Measurements from ENCODE around the gene SARM1.

The SARM1 gene

DNA sequence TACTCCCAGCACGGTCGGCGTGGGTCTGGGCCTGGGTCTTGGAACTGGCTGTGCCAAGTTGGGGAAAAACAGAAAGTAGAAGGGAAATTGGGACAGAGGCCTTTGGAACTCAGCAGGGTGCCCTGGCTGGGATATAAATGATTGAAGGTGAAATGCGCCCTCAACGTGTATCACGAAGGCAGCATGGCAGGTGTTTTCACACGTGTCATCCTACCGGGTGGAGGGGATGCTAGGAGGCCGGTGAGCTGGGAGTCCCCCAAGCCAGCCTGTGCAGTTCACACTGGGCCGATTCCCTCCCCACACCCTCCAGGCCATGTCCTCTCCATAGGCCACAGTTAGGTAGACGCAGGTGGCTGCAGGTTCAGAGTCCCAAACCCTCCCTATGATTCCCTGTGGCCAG is 30.0 kb upstream of the SARM1 start:
- DNase-seq (ENCODE audit: low spot score) = no peak

DNA sequence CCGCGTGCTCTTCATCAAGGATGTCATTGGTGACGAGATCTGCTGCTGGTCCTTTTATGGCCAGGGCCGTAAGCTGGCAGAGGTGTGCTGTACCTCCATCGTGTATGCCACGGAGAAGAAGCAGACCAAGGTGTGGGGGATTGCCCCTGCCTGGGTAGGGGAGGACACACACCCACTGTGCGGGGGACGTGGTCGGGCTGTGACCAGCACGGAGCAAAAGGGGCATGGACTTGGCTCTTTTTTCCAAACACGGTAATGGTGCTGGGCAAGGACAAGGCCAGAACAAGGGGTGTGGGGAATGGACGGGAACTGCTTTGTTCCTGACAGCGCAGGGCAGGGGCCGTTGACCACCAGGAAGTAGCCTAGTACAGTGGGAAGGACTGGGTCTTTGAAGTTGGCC is 29.2 kb upstream of the SARM1 start:
- DNase-seq (ENCODE audit: low spot score) = no peak

DNA sequence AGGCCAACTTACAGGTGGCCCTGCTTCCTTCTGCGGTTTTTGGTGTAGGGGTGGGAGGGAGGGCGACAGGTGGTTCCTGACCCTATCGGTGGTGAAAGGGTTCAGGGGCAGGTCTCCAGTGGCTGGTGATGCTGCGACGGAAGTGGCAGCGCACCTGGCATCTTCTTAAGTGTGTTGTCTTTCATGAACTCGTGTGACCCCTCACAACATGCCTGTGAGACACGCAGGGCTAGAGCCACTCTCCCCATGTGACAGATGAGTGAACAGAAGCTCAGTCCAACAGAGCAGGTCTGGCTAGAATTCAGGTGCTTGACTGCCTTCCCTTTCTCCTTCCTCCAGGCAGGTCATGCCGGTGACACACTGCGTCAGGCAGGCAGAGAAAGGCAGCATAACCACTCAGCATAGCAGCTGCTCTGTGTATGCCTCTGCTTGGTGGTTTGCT is 28.0 kb upstream of the SARM1 start:
- DNase-seq (ENCODE audit: low spot score) = no peak

- no peak for DNase-seq (ENCODE audit: low spot score)
Observed at GRCh38 chr17:28344011-28344410, 27.5 kb upstream of the SARM1 start.

DNA sequence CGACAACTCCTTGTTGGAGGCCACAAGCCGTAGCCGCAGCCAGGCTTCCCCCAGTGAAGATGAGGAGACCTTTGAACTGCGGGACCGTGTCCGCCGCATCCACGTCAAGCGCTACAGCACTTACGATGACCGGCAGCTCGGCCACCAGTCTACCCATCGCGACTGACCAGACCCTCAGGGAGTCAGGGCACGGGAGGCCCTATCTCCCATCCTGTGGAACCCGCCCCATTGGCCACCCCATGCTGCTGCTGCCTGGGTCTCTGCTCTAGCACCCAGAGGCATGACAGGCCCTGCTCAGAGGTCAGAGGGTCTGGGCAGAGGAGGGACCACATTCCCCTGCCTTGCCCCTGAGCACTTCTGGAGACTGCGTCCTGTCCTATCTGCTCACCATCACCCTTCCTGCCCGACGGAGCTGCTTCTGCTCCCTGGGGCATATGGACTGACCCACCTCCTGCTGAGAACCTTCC is 27.0 kb upstream of the SARM1 start:
- no peak for DNase-seq (ENCODE audit: low spot score)

DNA sequence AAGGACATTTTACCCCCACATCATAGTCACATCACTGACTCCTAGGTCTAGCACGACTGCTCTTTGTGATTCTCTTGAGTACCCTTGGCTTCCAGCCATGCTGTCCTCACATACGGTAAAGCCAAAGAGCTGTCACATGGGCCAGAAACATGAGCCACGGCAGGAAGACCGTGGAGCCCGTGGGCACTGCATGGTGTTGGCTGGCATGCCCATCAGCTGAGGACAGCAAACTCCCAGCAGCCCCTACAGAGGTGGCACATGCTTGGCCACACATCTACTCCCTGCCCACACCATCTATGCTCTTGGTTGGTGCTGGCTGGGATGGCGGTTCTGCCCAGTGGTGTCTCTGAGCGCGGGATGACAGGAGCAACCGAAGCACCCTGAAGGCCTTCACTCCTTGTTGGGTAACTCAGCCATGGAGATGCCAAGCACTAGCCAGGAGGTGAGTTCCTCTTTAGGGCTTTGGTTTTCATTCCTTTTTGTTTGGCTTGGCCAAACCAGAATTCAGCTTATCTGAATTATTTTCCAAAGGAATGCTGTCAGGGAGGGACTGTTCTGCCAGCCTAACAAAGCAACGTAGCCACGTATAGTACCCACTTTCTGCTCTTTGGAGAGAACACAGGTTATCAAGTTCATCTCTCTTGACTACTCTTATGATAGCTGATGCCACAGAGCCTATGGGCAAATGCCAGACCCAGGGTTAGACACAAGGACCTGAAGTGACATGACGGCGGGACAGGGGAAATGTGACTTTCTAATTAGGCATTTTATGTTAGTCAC is 25.9 kb upstream of the SARM1 start:
- no peak for DNase-seq (ENCODE audit: low spot score)

DNA sequence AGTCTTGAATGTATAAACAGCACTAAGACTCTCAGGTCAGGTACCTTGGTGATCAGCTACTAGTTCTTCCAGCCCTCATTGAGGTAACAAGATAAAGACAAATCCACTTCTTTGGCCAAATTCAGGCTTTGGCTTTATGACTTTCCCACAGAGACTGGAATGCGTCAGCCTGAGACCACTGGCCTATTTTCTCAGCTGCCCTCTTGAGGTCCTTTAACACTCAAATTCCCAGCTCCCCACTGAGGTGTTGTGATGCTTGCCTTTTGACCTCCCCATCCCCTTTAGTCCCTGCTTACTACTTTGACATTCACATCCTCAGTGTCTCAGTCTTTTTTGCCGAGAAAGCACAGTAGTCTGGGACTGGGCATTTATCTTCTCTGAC is 25.3 kb upstream of the SARM1 start:
- DNase-seq (ENCODE audit: low spot score) = no peak

DNA sequence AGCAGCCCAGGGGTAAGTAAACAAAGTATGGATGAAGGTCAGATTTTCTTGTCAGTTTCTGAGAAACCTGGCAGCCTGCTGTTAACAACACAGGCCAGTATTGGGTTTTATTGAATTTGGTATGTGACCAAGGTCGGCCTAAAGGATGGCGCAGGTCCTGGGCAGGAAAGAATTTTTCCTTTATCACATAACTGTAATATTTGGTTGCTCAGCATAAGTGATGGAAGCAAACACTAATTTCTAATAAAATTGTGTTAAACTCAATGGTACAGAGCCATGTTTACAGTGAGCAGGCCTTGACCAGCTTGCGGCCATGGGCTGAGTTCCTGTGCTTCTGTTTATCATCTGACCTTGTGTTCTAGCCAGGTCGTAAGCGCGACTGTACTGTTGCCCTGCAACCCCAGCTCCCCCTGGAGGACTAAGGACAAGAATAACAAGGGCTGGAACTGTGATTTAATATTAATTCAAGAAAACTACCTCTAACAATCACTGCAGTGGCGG is 24.7 kb upstream of the SARM1 start:
- DNase-seq (ENCODE audit: low spot score) = no peak

DNA sequence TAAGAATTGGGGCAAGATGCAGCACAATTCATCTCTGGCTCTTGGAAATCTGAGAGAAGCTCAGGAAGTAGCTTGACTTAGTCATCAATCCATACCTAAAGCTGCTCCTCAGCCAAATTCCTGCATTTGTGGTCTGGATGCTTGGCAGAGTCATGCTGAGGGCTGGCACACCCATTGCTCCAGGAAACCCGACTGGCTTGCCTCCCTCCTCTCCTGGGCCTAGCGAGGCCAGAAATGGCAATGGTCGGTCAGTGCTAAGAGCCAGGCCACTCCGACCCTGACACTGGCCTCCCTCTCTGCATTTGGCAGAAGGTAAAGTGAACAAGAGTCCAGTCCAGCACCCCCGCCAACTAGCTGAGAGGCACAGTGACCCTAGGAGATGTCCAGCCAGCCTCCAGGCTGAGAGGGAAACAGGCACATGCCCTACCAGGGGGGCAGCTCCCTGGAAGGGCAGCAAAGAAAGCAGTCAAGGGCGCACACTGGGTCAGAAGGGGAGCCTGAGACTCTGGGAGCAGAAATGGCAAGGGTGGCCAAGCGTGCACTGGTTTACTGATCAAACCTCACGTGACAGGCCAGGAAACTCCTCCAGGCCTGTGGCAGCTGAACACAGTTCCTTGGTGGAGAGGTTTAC is 24.1 kb upstream of the SARM1 start:
- DNase-seq (ENCODE audit: low spot score) = no peak

DNA sequence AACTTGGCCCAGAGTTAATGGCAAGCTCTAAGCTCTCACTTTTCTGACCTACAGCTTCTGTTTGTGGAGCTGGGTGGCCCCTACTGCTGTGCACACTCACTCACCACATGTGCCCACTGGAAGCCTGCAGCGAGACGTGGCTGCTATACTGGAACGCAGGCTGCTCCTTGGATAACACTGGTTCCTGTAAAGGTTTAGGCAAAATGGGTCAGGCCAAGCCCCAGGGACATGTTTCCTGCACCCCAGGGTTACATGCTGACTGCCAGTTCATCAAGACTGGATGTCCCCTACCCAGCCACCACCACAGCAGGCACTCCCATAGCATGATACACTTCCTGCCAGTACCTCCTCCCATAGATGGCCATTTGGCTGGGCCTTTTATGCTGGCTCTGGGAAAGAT is 22.5 kb upstream of the SARM1 start:
- no peak for DNase-seq (ENCODE audit: low spot score)

DNA sequence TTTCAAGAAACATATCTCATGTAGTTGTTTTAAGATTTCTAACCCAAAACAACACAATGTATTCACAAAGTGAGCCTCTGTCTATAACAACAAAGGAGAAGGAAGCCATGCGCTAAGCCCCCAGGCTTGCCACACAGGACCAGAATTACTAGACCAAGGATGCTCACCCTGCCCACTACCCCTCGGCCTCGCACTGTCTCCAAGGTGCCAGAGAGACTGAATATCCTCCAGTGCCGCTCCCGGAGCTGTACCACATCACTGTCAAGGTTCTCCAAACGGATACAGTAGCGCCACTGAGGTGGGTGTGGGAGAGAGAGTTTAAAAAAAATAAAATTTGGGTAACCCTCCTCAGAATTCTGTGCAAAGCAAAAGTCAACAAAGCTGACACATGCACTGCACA is 21.2 kb upstream of the SARM1 start:
- no peak for DNase-seq (ENCODE audit: low spot score)

GRCh38 chr17:28357061-28357900 is 14.2 kb upstream of the SARM1 start, which contains the start of gene POLDIP2:
Gene POLDIP2 (minus strand): TSS chr17:28357527. CDS start chr17:28357448, 79 bp downstream.
- peak; percentile 85 for DNase-seq (ENCODE audit: low spot score)

DNA sequence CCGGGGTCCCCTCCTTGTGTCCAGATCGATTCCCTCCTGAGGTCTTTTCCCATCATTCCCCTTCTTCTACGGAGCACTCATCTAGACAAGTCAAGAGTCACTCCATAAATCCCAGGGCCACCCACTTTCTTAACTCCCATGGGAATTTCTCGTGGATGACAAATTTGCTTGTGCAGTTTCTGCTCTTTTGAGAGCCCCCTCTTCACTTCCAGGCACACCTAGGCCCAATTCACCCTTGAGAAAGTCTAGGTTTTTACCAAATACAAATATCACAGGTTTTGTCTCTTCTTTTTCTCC is 13.6 kb upstream of the SARM1 start:
- DNase-seq (ENCODE audit: low spot score) = no peak

GRCh38 chr17:28363186-28363585 is 8.3 kb upstream of the SARM1 start:
- DNase-seq (ENCODE audit: low spot score) = no peak

- DNase-seq (ENCODE audit: low spot score) = no peak
Observed at GRCh38 chr17:28363776-28364650, 7.5 kb upstream of the SARM1 start.

- DNase-seq (ENCODE audit: low spot score) = no peak
Observed at GRCh38 chr17:28364665-28365363, 6.7 kb upstream of the SARM1 start, which contains the start of gene SEBOX. Gene SEBOX (minus strand): TSS chr17:28365199. CDS start chr17:28365151, 48 bp downstream.

DNA sequence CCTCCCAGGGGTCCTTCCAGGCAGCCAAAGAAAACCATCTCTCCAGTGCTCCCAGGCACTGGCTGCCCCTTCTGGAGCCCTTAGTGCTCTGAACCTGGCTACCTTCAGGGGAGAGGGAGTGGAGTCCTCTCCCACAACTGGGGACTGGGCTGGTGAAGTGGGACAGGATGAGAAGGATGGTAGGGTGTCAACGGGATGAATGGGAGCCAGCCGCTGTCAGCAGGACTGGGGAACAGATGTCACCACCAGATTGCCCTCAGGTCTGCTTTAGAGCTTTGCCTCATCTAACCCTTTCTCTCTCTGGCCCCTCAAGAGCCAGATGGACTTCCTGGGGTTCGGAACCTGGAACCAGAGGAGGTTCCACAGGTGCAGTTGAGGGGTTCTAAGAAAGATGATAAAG is 6.0 kb upstream of the SARM1 start:
- no peak for DNase-seq (ENCODE audit: low spot score)

DNA sequence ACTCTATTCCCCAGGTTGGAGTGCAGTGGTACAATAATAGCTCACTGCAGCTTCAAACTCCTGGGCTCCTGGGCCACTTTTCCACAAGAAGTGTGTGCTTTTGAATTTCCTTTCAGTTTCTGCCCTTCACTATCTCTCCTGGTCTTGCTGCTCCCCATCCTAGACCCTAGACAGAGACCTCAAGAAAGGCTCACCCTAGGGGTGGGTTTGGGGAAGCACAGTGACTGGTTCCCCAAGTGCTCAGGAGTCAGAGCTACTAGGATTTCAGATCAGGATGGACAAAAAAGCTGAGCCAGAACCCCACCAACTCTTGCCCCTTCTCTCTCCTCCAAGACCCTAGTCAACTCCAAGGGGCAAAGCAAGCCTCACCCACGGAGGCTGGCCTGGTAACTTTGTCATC is 4.9 kb upstream of the SARM1 start:
- DNase-seq (ENCODE audit: low spot score) = no peak

DNA sequence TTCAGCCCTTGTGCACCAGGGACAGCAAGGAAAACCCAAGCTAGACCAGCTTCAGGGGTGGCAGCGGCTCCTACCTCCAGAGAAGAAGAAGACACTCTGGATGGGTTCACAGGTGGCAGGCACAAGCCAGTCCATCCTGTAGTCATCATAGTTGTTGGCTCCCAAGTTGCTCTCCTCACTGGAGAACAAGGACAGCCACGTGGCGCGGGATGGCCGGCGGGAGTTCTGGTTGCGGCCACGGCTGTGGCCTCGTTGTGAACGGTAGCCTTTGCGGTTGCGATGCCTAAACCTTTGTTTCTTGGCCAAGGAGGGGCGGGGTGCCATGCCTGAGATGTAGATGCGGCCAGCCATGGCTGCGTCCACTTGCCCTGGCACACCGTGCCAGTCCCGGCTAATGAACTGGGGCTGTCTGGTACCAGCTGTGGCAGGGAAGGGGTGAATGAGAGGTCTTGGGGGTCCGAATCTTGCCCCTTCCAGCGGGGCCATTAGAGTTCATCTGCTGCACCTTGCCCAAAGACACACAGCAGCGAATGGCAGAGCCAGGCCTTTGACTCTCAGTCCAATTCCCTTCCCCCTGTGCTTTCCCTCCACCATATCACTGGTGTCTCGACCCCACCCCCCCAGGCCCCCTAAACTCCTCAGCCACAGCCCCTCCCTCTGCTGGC is 3.7 kb upstream of the SARM1 start:
- no peak for DNase-seq (ENCODE audit: low spot score)

- DNase-seq (ENCODE audit: low spot score) = no peak
Observed at GRCh38 chr17:28368306-28368831, 3.1 kb upstream of the SARM1 start.

Data from COLO829 (cell line).